ENCODE data around the gene ARFRP1. TPM values are rescaled to one million over a fixed set of nuclear protein-coding genes. Genes with fewer than 3 reads are reported as not detected.
A peak's percentile ranks its signal among the peaks of the same experiment; 100 is the strongest.

ARFRP1 gene
- total RNA-seq, 1 donor, result 21.7 TPM

- no peak overlapping the region for H3K4me3 ChIP-seq (ENCODE audit: insufficient read depth, low read length)
- no peak overlapping the region for H3K4me2 ChIP-seq (ENCODE audit: insufficient read depth, low read length)
- H3K27me3 ChIP-seq (ENCODE audit: insufficient read depth, low read length), result no peaks in the 10 kb centered on the region
- H3K36me3 ChIP-seq (ENCODE audit: insufficient read depth, low read length), result no peaks in the 10 kb centered on the region
- DNase-seq (ENCODE audit: insufficient read length, low spot score, missing footprints), result peak; percentile 80
- H3K79me2 ChIP-seq (ENCODE audit: insufficient read depth, low read length), result no peaks in the 10 kb centered on the region
- no peaks in the 10 kb centered on the region for H3K9me3 ChIP-seq (ENCODE audit: low read depth, low read length)
- H2AFZ ChIP-seq (ENCODE audit: low read length), result no peak overlapping the region
- no peak overlapping the region for H3K27ac ChIP-seq (ENCODE audit: low read depth, low read length)
- no peaks in the 10 kb centered on the region for H4K20me1 ChIP-seq (ENCODE audit: insufficient read depth, low read length)
- no peaks in the 10 kb centered on the region for H3K4me1 ChIP-seq (ENCODE audit: insufficient read depth, low read length)
- no peak for TF ChIP-seq CTCF (IDR thresholded peaks at IDR 0.05; ENCODE audit: extremely low read depth, low read depth, low read length)
These were observed 42.1 kb upstream of the ARFRP1 start for GRCh38 chr20:63749597-63750508.

- no peaks in the 10 kb centered on the region for H3K79me2 ChIP-seq (ENCODE audit: insufficient read depth, low read length)
- peak; percentile 86 for DNase-seq (ENCODE audit: insufficient read length, low spot score, missing footprints)
- H3K4me2 ChIP-seq (ENCODE audit: insufficient read depth, low read length), result no peak overlapping the region
- H3K9me3 ChIP-seq (ENCODE audit: low read depth, low read length), result no peaks in the 10 kb centered on the region
- H3K4me1 ChIP-seq (ENCODE audit: insufficient read depth, low read length), result no peaks in the 10 kb centered on the region
- H3K36me3 ChIP-seq (ENCODE audit: insufficient read depth, low read length), result no peaks in the 10 kb centered on the region
- no peak overlapping the region for H3K4me3 ChIP-seq (ENCODE audit: insufficient read depth, low read length)
- H2AFZ ChIP-seq (ENCODE audit: low read length), result no peak overlapping the region
- no peaks in the 10 kb centered on the region for H3K27me3 ChIP-seq (ENCODE audit: insufficient read depth, low read length)
- H4K20me1 ChIP-seq (ENCODE audit: insufficient read depth, low read length), result no peaks in the 10 kb centered on the region
- H3K27ac ChIP-seq (ENCODE audit: low read depth, low read length), result no peak overlapping the region
- TF ChIP-seq CTCF (IDR thresholded peaks at IDR 0.05; ENCODE audit: extremely low read depth, low read depth, low read length), result no peak
These were observed 41.1 kb upstream of the ARFRP1 start for GRCh38 chr20:63748934-63749270.

GRCh38 chr20:63748070-63748933 lies 40.5 kb upstream of the ARFRP1 start:
- Histone ChIP-seq H3K9me3 (ENCODE audit: low read depth, low read length) (no peaks in the 10 kb centered on the region), H3K27me3 (ENCODE audit: insufficient read depth, low read length) (no peaks in the 10 kb centered on the region), H4K20me1 (ENCODE audit: insufficient read depth, low read length) (no peaks in the 10 kb centered on the region), H2AFZ (ENCODE audit: low read length) (no peak overlapping the region), H3K36me3 (ENCODE audit: insufficient read depth, low read length) (peaks cover 5% of the 10 kb centered on the region), H3K4me2 (ENCODE audit: insufficient read depth, low read length) (no peak overlapping the region), H3K4me1 (ENCODE audit: insufficient read depth, low read length) (no peaks in the 10 kb centered on the region), H3K27ac (ENCODE audit: low read depth, low read length) (no peak overlapping the region), H3K79me2 (ENCODE audit: insufficient read depth, low read length) (no peaks in the 10 kb centered on the region), H3K4me3 (ENCODE audit: insufficient read depth, low read length) (no peak overlapping the region)
- DNase-seq (ENCODE audit: insufficient read length, low spot score, missing footprints), result peak; percentile 88
- TF ChIP-seq CTCF (IDR thresholded peaks at IDR 0.05; ENCODE audit: extremely low read depth, low read depth, low read length), result no peak

GRCh38 chr20:63747622-63748069 lies 39.9 kb upstream of the ARFRP1 start:
- H3K27ac ChIP-seq (ENCODE audit: low read depth, low read length), result no peak overlapping the region
- no peak overlapping the region for H3K4me3 ChIP-seq (ENCODE audit: insufficient read depth, low read length)
- peaks cover 9% of the 10 kb centered on the region for H3K36me3 ChIP-seq (ENCODE audit: insufficient read depth, low read length)
- no peaks in the 10 kb centered on the region for H3K27me3 ChIP-seq (ENCODE audit: insufficient read depth, low read length)
- H3K4me1 ChIP-seq (ENCODE audit: insufficient read depth, low read length), result no peaks in the 10 kb centered on the region
- H3K79me2 ChIP-seq (ENCODE audit: insufficient read depth, low read length), result no peaks in the 10 kb centered on the region
- DNase-seq (ENCODE audit: insufficient read length, low spot score, missing footprints), result peak; percentile 91
- TF ChIP-seq CTCF (IDR thresholded peaks at IDR 0.05; ENCODE audit: extremely low read depth, low read depth, low read length), result no peak
- H4K20me1 ChIP-seq (ENCODE audit: insufficient read depth, low read length), result no peaks in the 10 kb centered on the region
- H2AFZ ChIP-seq (ENCODE audit: low read length), result no peak overlapping the region
- no peaks in the 10 kb centered on the region for H3K9me3 ChIP-seq (ENCODE audit: low read depth, low read length)
- H3K4me2 ChIP-seq (ENCODE audit: insufficient read depth, low read length), result no peak overlapping the region
